Trophoblast cell (in vitro differentiated cells and primary cell): ENCODE data around the gene KCNS3.

ENCODE experiments used
- DNase-seq, 2 donors: peaks; one replicate each; pipeline ENCODE4 v3.0.0-alpha.2; 2016
- H2AFZ ChIP-seq: 2 replicates; pipeline ENCODE4 v1.6.1; 2013; ENCODE audit warnings: low read length, moderate library complexity, mild to moderate bottlenecking; ENCODE audit not compliant: insufficient read depth, poor library complexity
- H2AK5ac ChIP-seq: 2 replicates; pipeline ENCODE4 v1.6.1; 2013; ENCODE audit warnings: mild to moderate bottlenecking, low read length
- H2BK120ac ChIP-seq: 2 replicates; pipeline ENCODE4 v1.6.1; 2013; ENCODE audit warnings: low read length, mild to moderate bottlenecking, moderate library complexity; ENCODE audit not compliant: insufficient read depth, poor library complexity
- H2BK12ac ChIP-seq: 2 replicates; pipeline ENCODE4 v1.6.1; 2013; ENCODE audit warnings: mild to moderate bottlenecking, low read length, moderate library complexity
- H2BK5ac ChIP-seq: 2 replicates; pipeline ENCODE4 v1.6.1; 2013; ENCODE audit warnings: low read length, low read depth, moderate library complexity, mild to moderate bottlenecking; ENCODE audit not compliant: poor library complexity
- H3K14ac ChIP-seq: 2 replicates; pipeline ENCODE4 v1.6.1; 2013; ENCODE audit warnings: mild to moderate bottlenecking, low read length
- H3K18ac ChIP-seq: 2 replicates; pipeline ENCODE4 v1.6.1; 2013; ENCODE audit warnings: mild to moderate bottlenecking, low read length
- H3K23ac ChIP-seq: 2 replicates; pipeline ENCODE4 v1.6.1; 2013; ENCODE audit warnings: low read length
- H3K27ac ChIP-seq: 2 replicates; pipeline ENCODE4 v1.5.1; 2013; ENCODE audit warnings: low read depth, mild to moderate bottlenecking, inconsistent platforms, low read length, moderate library complexity
- H3K27me3 ChIP-seq: 2 replicates; pipeline ENCODE4 v1.6.1; 2013; ENCODE audit warnings: inconsistent platforms, mild to moderate bottlenecking, low read length, moderate library complexity; ENCODE audit not compliant: insufficient read depth
- H3K36me3 ChIP-seq, 2 experiments: 1 replicate in 1 of 2; 2 replicates in 1 of 2; pipeline ENCODE4 v1.6.1; 2013; ENCODE audit warnings: low read length in 2 of 2, mild to moderate bottlenecking in 2 of 2, moderate library complexity in 1 of 2; ENCODE audit not compliant: insufficient read depth in 2 of 2, control insufficient read depth in 1 of 2
- H3K4ac ChIP-seq: 2 replicates; pipeline ENCODE4 v1.6.1; 2013; ENCODE audit warnings: low read depth, mild to moderate bottlenecking, low read length, moderate library complexity
- H3K4me1 ChIP-seq, 2 experiments: 1 replicate in 1 of 2; 2 replicates in 1 of 2; pipeline ENCODE4 v1.6.1; 2013; ENCODE audit warnings: low read length in 2 of 2, mild to moderate bottlenecking in 2 of 2, moderate library complexity in 1 of 2; ENCODE audit not compliant: insufficient read depth in 2 of 2, control insufficient read depth in 1 of 2
- H3K4me2 ChIP-seq: 2 replicates; pipeline ENCODE4 v1.6.1; 2013; ENCODE audit warnings: inconsistent platforms, mild to moderate bottlenecking, low read length, moderate library complexity
- H3K4me3 ChIP-seq: 2 replicates; pipeline ENCODE4 v1.5.1; 2013; ENCODE audit warnings: mild to moderate bottlenecking, low read depth, low read length, inconsistent platforms
- H3K79me1 ChIP-seq: one replicate; pipeline ENCODE4 v1.6.1; 2013; ENCODE audit warnings: low read length
- H3K79me2 ChIP-seq: 2 replicates; pipeline ENCODE4 v1.6.1; 2013; ENCODE audit warnings: low read length, mild to moderate bottlenecking; ENCODE audit not compliant: control insufficient read depth, insufficient read depth, poor library complexity
- H3K9ac ChIP-seq: 2 replicates; pipeline ENCODE4 v1.6.1; 2013; ENCODE audit warnings: mild to moderate bottlenecking, low read length
- H3K9me3 ChIP-seq: 2 replicates; pipeline ENCODE4 v1.6.1; 2013; ENCODE audit warnings: low read depth, mild to moderate bottlenecking, control low read depth, inconsistent platforms, low read length; ENCODE audit not compliant: insufficient read depth
- H4K12ac ChIP-seq: 2 replicates; pipeline ENCODE4 v1.6.1; 2013; ENCODE audit warnings: low read depth, mild to moderate bottlenecking, low read length, moderate library complexity
- H4K8ac ChIP-seq: 2 replicates; pipeline ENCODE4 v1.6.1; 2013; ENCODE audit warnings: low read depth, mild to moderate bottlenecking, low read length, moderate library complexity
- H4K91ac ChIP-seq: one replicate; pipeline ENCODE4 v1.6.1; 2013; ENCODE audit warnings: low read depth, mild to moderate bottlenecking, low read length, moderate library complexity
- WGBS: extraction: QIAGEN DNeasy Blood & Tissue Kit; methylation state at CpG from one replicate; pipeline ENCODE4 v1.1.7; 2013; ENCODE audit warnings: missing lambda C conversion rate; ENCODE audit not compliant: insufficient read length, insufficient coverage; ENCODE audit errors: extremely low coverage; 5-methylcytosine and 5-hydroxymethylcytosine counted together

KCNS3 gene

GRCh38 chr2:17849275-17849674 lies 29.2 kb upstream of the KCNS3 start:
- Histone ChIP-seq H2AFZ (no peak overlapping the region), H3K23ac (peak overlapping the region; percentile 40), H3K4ac (no peak overlapping the region), H3K18ac (no peak overlapping the region), H2BK5ac (no peak overlapping the region), H3K14ac (no peak overlapping the region), H3K27ac (no peak overlapping the region), H3K79me2 (no peaks in the 10 kb centered on the region), H3K79me1 (no peaks in the 10 kb centered on the region), H3K4me3 (no peak overlapping the region), H4K91ac (no peak overlapping the region), H2BK120ac (no peak overlapping the region), H3K4me2 (no peak overlapping the region), H3K36me3 (no peaks in the 10 kb centered on the region), H3K4me1 (no peaks in the 10 kb centered on the region), H4K12ac (no peak overlapping the region), H2AK5ac (no peak overlapping the region), H3K27me3 (no peaks in the 10 kb centered on the region), H4K8ac (no peak overlapping the region), H3K9me3 (no peaks in the 10 kb centered on the region), H3K9ac (no peak overlapping the region), H2BK12ac (no peak overlapping the region)
- no CpG with 5 or more reads among the region's 5 CpGs for whole genome bisulfite sequencing
- no peak for DNase-seq

GRCh38 chr2:17850151-17850550 lies 28.3 kb upstream of the KCNS3 start:
- no peak overlapping the region for H3K4me2 ChIP-seq
- no peaks in the 10 kb centered on the region for H3K79me2 ChIP-seq
- H3K36me3 ChIP-seq = no peaks in the 10 kb centered on the region
- no peak overlapping the region for H3K4me3 ChIP-seq
- no peak overlapping the region for H3K9ac ChIP-seq
- no peak overlapping the region for H2AFZ ChIP-seq
- H3K18ac ChIP-seq = no peak overlapping the region
- no peak overlapping the region for H4K12ac ChIP-seq
- no peaks in the 10 kb centered on the region for H3K4me1 ChIP-seq
- no peak overlapping the region for H2AK5ac ChIP-seq
- H3K9me3 ChIP-seq = no peaks in the 10 kb centered on the region
- no CpG with 5 or more reads among the region's 4 CpGs for WGBS
- no peak overlapping the region for H4K8ac ChIP-seq
- no peak for DNase-seq
- H2BK120ac ChIP-seq = no peak overlapping the region
- H3K4ac ChIP-seq = no peak overlapping the region
- H4K91ac ChIP-seq = no peak overlapping the region
- no peak overlapping the region for H2BK5ac ChIP-seq
- H3K27ac ChIP-seq = no peak overlapping the region
- H3K79me1 ChIP-seq = no peaks in the 10 kb centered on the region
- no peak overlapping the region for H2BK12ac ChIP-seq
- H3K14ac ChIP-seq = no peak overlapping the region
- no peak overlapping the region for H3K23ac ChIP-seq
- no peaks in the 10 kb centered on the region for H3K27me3 ChIP-seq

GRCh38 chr2:17851731-17852585 lies 26.5 kb upstream of the KCNS3 start:
- H3K4me3 ChIP-seq = no peak overlapping the region
- no peak overlapping the region for H2BK5ac ChIP-seq
- no peaks in the 10 kb centered on the region for H3K79me2 ChIP-seq
- H3K4ac ChIP-seq = no peak overlapping the region
- no peak overlapping the region for H2BK12ac ChIP-seq
- no peaks in the 10 kb centered on the region for H3K4me1 ChIP-seq
- no peak overlapping the region for H3K18ac ChIP-seq
- no peak overlapping the region for H4K91ac ChIP-seq
- no peak overlapping the region for H3K9ac ChIP-seq
- H3K27ac ChIP-seq = no peak overlapping the region
- no peak overlapping the region for H3K14ac ChIP-seq
- no peak overlapping the region for H3K23ac ChIP-seq
- no peaks in the 10 kb centered on the region for H3K79me1 ChIP-seq
- H2AK5ac ChIP-seq = no peak overlapping the region
- H3K9me3 ChIP-seq = no peaks in the 10 kb centered on the region
- H3K27me3 ChIP-seq = no peaks in the 10 kb centered on the region
- H3K36me3 ChIP-seq = no peaks in the 10 kb centered on the region
- H3K4me2 ChIP-seq = no peak overlapping the region
- DNase-seq = peak; percentile 16 to 66
- H2BK120ac ChIP-seq = no peak overlapping the region
- H4K12ac ChIP-seq = no peak overlapping the region
- H4K8ac ChIP-seq = no peak overlapping the region
- no peak overlapping the region for H2AFZ ChIP-seq
- WGBS = no CpG with 5 or more reads among the region's 9 CpGs

- no CpG with 5 or more reads among the region's 4 CpGs for WGBS
- H2AK5ac ChIP-seq = no peak overlapping the region
- H2BK12ac ChIP-seq = no peak overlapping the region
- no peak overlapping the region for H4K8ac ChIP-seq
- H3K36me3 ChIP-seq = no peaks in the 10 kb centered on the region
- H3K4ac ChIP-seq = no peak overlapping the region
- no peak overlapping the region for H3K14ac ChIP-seq
- no peaks in the 10 kb centered on the region for H3K79me2 ChIP-seq
- H2AFZ ChIP-seq = no peak overlapping the region
- no peak overlapping the region for H4K91ac ChIP-seq
- no peaks in the 10 kb centered on the region for H3K27me3 ChIP-seq
- H2BK120ac ChIP-seq = no peak overlapping the region
- H3K4me2 ChIP-seq = no peak overlapping the region
- no peak overlapping the region for H3K18ac ChIP-seq
- H3K27ac ChIP-seq = no peak overlapping the region
- no peaks in the 10 kb centered on the region for H3K79me1 ChIP-seq
- H4K12ac ChIP-seq = no peak overlapping the region
- no peak overlapping the region for H3K4me3 ChIP-seq
- no peaks in the 10 kb centered on the region for H3K9me3 ChIP-seq
- no peak overlapping the region for H2BK5ac ChIP-seq
- no peak for DNase-seq
- no peaks in the 10 kb centered on the region for H3K4me1 ChIP-seq
- H3K9ac ChIP-seq = no peak overlapping the region
- H3K23ac ChIP-seq = no peak overlapping the region
Measured at GRCh38 chr2:17853799-17854198, 24.7 kb upstream of the KCNS3 start.
